GM19025 (cell line): Measurements from ENCODE around the gene IGFBP6.

Source experiments
- ATAC-seq: cut with Tn5 transposase; IDR thresholded peaks from one replicate; pipeline ENCODE4 v1.9.1; 2021; ENCODE audit warnings: mild to moderate bottlenecking, low read depth, moderate library complexity; ENCODE audit not compliant: unreplicated experiment

IGFBP6 gene

DNA sequence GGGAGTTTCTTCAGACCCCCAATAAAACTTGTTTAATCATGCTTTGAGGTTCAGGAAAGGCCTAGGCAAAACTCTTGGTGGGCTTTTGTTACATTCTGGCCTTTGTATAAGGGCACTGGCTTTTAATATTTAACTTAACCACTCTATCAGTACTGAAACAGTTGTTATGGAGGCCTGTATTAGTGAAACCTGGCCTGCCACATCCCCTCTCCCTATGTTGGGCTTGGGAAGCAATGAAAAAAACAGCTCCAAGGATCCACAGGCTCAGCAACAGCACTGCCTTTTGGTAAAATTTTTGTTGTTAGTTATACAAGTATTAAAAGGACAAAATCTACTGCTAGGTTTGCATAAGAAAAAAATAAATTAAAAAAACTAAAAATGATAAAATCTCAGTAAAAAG lies 16.5 kb downstream of the IGFBP6 start:
- no peak for ATAC-seq

DNA sequence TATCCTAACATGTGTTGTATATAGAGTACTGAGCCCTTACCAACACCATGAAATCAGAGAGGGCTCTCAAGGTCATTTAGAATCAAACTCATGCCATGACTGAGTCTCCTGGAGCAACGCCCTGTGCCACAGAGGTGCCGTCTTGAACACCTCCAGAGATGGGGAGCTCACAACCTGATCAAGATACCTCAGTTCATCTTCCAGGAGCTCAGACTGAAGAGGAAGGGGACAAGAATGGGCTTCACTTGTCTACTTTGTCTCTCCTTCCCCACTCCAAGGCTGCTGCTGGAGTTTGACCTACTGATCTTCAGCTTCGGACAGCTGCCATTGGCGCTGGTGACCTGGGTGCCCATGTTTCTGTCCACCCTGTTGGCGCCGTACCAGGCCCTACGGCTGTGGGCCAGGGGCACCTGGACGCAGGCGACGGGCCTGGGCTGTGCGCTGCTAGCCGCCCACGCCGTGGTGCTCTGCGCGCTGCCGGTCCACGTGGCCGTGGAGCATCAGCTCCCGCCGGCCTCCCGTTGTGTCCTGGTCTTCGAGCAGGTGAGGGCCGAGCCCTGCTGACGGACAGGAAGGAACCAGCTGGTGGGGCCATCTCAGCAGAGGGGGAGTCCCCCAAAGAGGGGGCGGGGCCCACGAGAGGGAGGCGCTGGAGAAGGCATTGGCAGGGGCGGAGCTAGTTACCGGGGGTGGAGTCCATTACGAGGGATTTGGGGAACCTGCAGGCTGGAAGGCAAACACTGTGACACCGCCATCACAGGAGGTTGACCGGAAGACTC lies 17.8 kb downstream of the IGFBP6 start:
- no peak for ATAC-seq

DNA sequence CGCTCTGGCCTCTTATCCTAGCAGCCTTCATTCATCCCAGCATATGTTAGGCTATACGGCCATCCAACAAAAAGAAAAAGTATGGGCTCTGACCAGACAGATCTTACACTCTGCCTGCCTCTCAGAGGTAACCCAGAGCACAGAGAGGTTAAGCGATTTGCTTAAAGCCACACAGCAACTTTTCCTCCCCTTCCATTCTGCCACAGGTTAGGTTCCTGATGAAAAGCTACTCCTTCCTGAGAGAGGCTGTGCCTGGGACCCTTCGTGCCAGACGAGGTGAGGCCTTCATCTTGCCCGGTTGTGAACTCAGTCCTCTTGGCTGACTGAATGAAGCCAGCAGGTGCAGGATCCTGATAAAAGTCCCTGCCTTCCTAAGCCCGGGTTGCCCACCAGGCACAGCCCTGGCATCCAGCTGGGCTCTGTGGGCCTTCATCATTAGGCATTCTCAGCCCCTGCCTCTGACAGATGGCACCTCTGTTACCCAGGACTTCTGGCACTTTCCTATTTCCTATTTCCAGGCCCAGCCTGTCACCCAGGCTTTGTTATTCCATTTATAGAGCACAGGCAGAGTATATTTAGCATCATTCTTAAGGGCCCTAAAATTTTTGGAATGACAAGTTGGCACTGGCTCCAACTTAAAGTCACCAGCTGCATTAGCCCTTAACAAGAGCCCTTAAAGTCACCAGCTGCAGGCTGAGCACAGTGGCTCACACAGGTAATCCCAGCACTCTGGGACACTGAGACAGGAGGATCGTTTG lies 18.6 kb downstream of the IGFBP6 start:
- no peak for ATAC-seq

DNA sequence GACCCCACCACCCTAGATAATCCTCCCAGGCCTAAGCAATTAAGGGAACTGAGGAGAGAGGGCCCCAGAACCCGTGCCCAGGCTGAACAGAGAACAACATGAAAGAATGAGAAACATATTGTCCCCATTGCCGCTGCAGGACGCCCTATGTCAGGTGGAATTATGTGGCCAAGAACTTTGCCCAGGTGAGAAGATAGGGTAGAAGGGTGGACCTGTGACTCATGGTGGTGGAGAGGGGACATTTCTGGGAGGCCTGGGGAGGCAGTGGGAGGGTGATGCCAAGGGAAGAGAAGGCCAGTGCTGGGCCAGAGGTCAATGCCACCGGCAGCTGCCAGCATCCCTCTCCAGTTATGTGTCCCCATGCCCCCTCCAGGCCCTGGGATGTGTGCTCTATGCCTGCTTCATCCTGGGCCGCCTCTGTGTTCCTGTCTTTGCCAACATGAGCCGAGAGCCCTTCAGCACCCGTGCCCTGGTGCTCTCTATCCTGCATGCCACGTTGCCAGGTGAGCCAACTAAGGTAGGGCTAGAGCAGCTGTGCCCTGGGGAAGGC lies 21.4 kb downstream of the IGFBP6 start:
- ATAC-seq = no peak

DNA sequence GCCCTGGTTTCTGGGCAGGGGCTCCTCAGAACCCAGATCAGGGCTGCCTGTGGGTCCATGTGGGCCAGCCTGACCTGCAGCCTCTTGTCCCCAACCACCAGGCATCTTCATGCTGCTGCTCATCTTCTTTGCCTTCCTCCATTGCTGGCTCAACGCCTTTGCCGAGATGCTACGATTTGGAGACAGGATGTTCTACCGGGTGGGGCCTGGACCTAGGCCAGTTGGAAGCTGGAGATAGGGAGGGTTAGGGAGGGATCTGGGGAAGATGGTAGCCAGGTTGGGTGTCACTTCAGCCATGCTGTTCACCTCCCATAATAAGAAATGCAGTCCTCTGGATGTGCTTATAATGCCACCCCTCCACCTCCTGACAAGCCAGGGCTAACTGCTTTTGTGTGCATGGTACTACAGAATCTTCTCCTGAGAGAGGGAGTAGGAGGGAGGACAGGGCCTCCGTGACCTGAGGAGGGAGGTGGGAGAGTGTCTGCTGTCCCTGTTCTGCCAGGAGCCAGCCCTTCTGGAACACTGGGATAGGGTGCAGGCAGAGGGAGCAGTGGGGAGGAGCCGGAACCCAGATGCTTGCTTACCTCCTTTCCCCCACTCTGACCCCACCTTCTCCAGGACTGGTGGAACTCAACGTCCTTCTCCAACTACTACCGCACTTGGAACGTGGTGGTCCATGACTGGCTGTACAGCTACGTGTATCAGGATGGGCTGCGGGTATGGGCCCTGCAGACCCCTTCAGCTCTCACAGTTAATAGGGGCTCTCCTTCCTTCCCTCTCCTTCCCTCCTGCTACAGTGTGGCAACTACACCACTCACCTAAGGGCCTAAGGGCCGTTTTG lies 23.4 kb downstream of the IGFBP6 start:
- no peak for ATAC-seq

DNA sequence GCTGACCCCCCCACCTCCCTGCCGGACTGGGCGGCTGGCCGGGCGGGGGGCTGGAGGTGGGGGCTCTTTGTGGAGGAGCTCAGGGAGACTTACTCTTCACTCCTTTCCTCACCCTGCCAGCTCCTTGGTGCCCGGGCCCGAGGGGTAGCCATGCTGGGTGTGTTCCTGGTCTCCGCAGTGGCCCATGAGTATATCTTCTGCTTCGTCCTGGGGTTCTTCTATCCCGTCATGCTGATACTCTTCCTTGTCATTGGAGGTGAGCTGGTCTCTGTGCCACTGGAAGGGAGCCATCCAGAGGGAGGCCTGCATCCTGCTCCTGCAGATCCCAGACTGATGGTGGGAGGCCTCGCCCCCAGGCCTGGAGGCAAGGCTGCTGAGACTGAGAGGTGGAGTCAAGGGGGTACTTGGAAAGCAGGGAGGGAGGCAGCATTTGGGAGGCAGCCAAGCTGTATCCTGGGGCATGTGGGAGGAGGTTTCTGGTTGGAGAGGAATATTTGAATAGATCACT lies 25.5 kb downstream of the IGFBP6 start:
- no peak for ATAC-seq

DNA sequence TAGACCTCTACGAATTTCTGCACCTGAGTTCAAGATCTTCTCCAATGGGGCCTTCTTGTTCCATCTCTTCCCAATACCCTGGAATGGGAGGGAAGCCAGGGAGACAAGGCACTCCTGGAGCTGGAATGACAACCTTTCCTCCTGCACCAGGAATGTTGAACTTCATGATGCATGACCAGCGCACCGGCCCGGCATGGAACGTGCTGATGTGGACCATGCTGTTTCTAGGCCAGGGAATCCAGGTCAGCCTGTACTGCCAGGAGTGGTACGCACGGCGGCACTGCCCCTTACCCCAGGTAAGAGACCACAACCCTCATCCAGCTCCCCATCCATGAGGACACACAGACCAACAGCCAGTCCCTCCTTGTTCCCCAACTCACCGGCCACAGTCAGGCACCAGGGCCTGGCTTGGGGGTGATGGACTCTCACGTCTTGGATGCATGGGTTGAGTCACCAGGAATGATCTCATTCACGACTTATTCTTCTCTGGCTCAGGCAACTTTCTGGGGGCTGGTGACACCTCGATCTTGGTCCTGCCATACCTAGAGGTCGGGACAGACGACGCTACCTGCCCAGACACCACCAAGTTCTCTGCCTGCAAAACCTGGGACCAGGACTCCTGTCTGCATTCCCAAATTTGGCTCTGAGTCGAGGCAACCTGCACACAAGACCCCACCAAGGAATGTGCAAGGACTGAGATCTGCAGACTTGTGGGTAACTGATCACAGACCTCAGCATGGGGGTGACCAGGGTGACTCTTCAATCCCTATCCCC lies 26.3 kb downstream of the IGFBP6 start:
- ATAC-seq = no peak

DNA sequence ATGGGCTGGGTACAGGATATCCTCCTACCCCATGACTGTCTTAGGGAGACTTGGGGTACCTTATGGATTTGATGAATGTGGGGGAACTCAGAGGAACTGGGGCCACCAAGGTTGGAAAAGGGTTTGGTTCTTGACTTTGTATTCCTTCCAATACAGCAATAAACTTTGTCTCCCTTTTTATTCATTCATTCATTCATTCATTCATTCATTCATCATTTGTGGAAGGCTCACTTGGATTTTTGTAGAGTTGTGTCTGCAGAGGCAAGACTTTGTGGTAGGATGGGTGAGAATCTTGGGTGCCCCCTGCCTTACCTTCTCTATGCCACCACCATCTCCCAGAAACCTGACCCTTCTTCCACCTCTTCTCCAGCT lies 26.9 kb downstream of the IGFBP6 start:
- ATAC-seq = no peak

DNA sequence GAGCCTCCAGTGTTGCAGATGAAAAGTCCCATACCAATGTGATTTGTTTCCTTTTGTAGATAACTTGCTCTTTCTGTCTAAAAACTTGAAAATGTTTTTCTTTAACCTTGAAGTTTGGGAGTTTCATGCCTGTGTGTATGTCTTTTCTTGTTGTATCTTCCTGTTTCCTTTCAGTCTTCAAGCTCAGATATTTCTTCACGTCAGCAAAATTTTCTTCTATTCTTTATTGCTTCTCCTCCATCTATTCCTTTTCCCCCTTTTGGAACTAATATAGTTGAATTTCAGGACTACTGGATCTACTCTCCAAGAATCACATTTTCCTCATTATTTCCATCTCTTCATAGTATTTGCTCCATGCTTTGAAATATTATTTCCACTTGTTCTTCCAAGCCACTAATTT lies 29.7 kb downstream of the IGFBP6 start:
- ATAC-seq = no peak

DNA sequence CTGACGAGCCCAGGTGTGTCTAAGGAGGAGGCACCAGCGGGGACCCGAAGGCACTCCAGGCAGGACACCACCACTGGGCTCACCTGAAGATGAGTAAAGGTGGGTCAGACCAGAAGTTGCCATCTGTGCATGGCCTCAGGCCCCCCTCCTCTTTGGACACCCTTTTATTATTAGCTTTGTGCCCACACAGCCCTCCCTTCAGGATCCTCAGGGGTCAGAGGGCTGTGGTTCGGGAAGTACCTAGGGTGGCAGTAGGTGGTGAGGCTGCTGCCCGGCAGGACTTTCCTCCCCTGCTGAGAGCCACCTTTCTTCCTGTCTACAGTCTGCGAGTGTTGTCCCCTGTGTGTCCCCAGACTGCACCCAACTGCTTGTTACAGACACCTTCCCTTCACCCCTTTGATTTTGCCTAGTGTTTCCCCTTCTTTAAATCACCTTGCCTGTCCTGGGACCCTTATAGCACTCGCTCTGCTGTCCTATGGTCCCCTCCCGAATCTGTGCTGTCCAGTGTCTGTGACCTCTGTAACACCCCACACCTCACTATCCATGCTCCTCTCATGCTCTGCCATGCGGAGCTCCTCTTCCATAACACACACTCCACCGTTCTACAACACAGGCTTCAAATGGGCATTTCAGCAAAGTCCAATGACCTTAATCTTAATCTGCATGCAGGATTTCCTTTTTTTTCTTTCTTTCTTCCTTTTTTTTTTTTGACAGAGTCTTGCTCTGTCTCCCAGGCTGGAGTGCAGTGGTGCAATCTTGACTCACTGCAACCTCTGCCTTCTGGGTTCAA lies 31.5 kb downstream of the IGFBP6 start:
- ATAC-seq = no peak

DNA sequence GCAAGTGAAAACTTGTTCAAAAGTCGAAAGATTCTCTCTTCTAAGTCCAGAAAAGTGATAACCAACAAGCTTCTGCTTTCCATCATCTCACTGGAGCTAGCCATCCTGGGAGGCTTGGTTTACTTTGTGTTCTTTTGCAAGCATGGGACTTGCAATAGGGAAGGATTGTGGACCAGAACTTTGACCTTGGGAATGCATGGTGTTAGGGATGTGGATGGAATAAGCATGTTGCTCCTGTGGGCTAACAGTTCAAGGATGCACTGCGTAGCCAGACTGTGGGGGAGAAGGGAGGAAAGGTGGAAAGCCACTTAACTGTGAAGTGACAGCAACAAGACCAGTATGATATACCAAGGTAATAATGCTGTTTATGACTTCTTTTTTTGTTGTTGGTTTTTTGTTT lies 34.4 kb downstream of the IGFBP6 start:
- ATAC-seq = no peak

DNA sequence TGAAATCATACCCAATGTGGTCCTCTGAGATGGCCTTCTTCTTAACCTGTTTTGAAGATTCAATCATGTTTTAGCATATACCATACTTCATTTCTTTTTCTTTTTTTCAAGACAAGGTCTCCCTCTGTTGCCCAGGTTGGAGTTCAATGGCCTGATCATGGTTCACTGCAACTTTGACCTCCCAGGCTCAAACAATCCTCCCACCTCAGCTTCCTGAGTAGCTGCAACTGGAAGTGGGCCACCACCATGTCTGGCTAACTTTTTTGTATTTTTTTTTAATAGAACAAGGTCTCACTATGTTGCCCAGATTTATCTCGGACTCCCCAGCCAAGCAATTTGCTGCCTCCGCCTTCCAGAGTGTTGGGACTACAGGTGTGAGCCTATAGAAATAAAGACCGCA lies 36.3 kb downstream of the IGFBP6 start:
- no peak for ATAC-seq

DNA sequence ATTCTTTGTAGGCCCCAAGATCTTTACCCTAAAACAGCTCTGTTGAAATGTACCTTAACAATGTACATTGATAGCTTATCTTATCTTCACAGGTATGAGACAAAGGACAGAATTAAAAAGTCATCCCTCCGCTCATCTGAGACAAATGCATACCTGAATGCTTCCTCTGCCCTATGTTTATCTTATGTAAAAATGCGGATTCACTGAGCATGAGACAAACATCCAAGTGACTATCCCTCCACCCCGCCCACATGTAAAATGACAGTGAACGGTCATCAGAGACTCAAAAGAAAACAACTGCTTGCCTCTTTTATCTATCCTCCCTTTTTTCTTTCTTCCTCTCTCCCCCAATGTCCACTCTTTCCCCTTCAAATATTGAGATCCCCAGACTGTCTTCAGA lies 45.9 kb downstream of the IGFBP6 start:
- ATAC-seq = no peak

DNA sequence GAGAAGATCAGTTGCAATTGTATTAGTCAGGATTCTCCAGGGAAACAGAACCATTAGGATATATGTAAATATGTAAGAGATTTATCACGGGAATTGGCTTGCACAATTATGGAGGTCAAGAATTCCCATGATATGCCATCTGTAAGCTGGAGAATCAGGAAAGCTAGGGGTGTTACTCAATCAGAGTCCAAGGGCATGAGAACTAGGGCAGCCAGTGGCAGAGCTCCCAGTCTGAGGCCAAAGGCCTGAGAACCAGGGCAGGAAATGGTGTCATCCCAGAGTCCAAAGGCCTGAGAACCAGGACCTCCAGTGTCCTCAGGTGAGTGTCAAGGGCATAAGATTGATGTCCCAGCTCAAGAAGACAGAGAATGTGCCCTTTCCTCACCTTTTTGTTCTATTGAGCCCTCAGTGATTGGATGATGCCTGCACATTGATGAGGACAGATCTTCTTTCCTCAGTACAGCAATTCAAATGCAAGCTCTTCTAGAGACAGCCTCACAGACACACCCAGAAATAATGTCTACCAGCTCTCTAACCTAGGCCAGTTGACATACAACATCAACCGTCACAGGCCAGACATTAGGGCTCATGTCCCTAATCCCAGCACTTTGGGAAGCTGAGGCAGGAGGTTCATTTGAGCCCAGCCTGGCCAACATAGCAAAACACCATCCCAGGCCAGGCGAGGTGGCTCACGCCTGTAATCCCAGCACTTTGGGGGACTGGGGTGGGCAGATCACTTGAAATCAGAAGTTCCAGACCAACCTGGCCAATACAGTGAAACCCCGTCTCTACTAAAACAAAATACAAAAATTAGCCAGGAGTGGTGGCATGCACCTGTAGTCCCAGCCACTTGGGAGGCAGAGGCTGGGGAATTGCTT lies 48.2 kb downstream of the IGFBP6 start:
- ATAC-seq = no peak

DNA sequence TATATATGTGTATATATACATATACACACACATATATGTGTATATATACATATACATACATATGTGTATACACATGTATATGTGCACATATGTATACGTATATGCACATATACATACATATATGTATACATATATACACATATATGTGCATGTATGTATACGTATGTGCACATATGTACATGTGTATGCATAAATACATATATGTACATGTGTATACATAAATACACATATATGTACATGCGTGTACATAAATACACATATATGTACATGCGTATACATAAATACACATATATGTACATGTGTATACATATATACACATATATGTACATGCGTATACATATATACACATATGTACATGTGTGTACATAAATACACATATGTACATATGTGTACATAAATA lies 49.7 kb downstream of the IGFBP6 start:
- ATAC-seq = no peak

DNA sequence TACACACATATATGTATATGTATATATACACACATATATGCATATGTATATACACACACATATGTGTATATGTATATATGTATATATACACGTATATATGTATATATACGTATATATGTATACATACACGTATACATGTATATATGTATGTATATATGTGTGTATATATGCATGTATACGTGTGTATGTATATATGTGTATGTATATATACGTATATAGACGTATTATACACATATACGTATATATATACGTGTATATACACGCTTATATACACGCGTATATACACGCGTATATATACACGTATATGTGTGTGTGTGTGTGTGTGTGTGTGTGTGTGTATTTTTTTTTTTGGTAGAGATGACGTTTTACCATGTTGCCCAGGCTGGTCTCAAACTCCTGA lies 50.2 kb downstream of the IGFBP6 start:
- no peak for ATAC-seq

DNA sequence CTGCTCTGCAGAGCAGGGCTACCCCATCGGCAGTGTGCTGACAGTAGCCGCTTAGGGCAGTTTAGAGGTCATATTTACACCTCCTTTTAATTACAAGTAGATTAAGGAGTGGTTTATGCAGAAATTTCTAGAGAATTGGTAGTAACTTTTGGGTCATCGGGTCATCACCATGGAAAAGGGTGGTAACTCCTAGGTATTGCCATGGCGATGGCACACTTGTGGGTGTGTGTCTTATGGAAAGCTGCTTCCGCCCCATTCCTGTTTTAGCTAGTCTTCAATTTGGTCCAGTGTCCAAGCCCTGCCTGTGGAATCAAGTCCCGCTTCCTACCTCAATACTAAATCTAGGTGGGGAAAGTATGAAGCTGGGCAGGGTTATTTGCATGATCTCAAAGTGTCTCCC lies 53.6 kb downstream of the IGFBP6 start:
- no peak for ATAC-seq
